ENCODE measurements around the gene ATP6V1C2. TPM values are rescaled to one million over a fixed set of nuclear protein-coding genes. Genes with fewer than 3 reads are reported as not detected.

ATP6V1C2 gene
- total and polyA plus RNA-seq, 11 donors: 0.32 to 2.1 (median 0.48) TPM; not detected in 1

- no peaks in the 10 kb centered on the region for H3K27me3 ChIP-seq
- H3K36me3 ChIP-seq: no peaks in the 10 kb centered on the region
- DNase-seq: no peak
- TF ChIP-seq POLR2A (IDR thresholded peaks at IDR 0.05) (no peak), CTCF (IDR thresholded peaks at IDR 0.05) (no peak)
- H3K9me3 ChIP-seq: no peaks in the 10 kb centered on the region
- intact Hi-C loops (cut with DNase I): no loop called here
- H3K27ac ChIP-seq: no peak overlapping the region
- no peaks in the 10 kb centered on the region for H3K4me1 ChIP-seq
- ATAC-seq: no peak
- WGBS, 4 donors: 33 to 58% (median 40%) methylated on average over 6 of the region's 6 CpGs
- H3K4me3 ChIP-seq: no peak overlapping the region
Observed at GRCh38 chr2:10733566-10733925, 12.1 kb downstream of the ATP6V1C2 start.

GRCh38 chr2:10733980-10734379, 12.6 kb downstream of the ATP6V1C2 start:
- H3K4me1 ChIP-seq: no peaks in the 10 kb centered on the region
- no peak for ATAC-seq
- DNase-seq: no peak
- H3K9me3 ChIP-seq: no peaks in the 10 kb centered on the region
- H3K4me3 ChIP-seq: no peak overlapping the region
- TF ChIP-seq POLR2A (IDR thresholded peaks at IDR 0.05): no peak
- TF ChIP-seq CTCF (IDR thresholded peaks at IDR 0.05): no peak
- H3K27ac ChIP-seq: no peak overlapping the region
- H3K27me3 ChIP-seq: no peaks in the 10 kb centered on the region
- WGBS, 4 donors: 83 to 90% (median 87%) methylated on average over 5 of the region's 5 CpGs
- intact Hi-C loops (cut with DNase I): no loop called here
- no peaks in the 10 kb centered on the region for H3K36me3 ChIP-seq

GRCh38 chr2:10738192-10738591, 16.8 kb downstream of the ATP6V1C2 start:
- no peaks in the 10 kb centered on the region for H3K4me1 ChIP-seq
- ATAC-seq: no peak

GRCh38 chr2:10740226-10740625, 18.8 kb downstream of the ATP6V1C2 start:
- H3K9me3 ChIP-seq: no peaks in the 10 kb centered on the region
- H3K4me1 ChIP-seq: no peaks in the 10 kb centered on the region
- H3K27ac ChIP-seq: no peak overlapping the region
- no peak for TF ChIP-seq CTCF (IDR thresholded peaks at IDR 0.05)
- TF ChIP-seq POLR2A (IDR thresholded peaks at IDR 0.05): no peak
- no peaks in the 10 kb centered on the region for H3K27me3 ChIP-seq
- H3K36me3 ChIP-seq: no peaks in the 10 kb centered on the region
- DNase-seq: peak in 1 of 5 donors; percentile 13
- 81 to 86% (median 84%) methylated on average over 3 of the region's 3 CpGs for WGBS, 4 donors
- intact Hi-C loops (cut with DNase I): no loop called here
- no peak for ATAC-seq
- H3K4me3 ChIP-seq: no peak overlapping the region

More at GRCh38 chr2:10738192-10738591, 16.8 kb downstream of the ATP6V1C2 start:
- Histone ChIP-seq H3K27ac (no peak overlapping the region), H3K9me3 (no peaks in the 10 kb centered on the region), H3K36me3 (no peaks in the 10 kb centered on the region), H3K4me3 (no peak overlapping the region), H3K27me3 (no peaks in the 10 kb centered on the region)
- 73 to 83% (median 80%) methylated on average over 5 to 6 of the region's 6 CpGs for WGBS, 4 donors
- no peak for TF ChIP-seq CTCF (IDR thresholded peaks at IDR 0.05)
- TF ChIP-seq POLR2A (IDR thresholded peaks at IDR 0.05): no peak
- intact Hi-C loops (cut with DNase I): no loop called here
- DNase-seq: peak in 1 of 5 donors; percentile 20

All from heart left ventricle (tissue), 16 donors.